Esophagus muscularis mucosa (tissue), 3 donors: ENCODE data around the gene SDS.

Source experiments
- POLR2A ChIP-seq: fragments of 450-650 bp; IDR thresholded peaks from one replicate; pipeline ENCODE4 v1.6.1; 2017; ENCODE audit warnings: antibody characterized with exemption, moderate library complexity, mild to moderate bottlenecking, low read depth
- TF ChIP-seq, protein P1 (sequence below), 3 experiments: fragments of 200-600 bp in 2 of 3; fragments of 450-650 bp in 1 of 3; sonication (generic) in 2 of 3; IDR thresholded peaks; one replicate each; pipeline ENCODE4 v1.5.1; 2017 to 2019; ENCODE audit warnings: antibody characterized with exemption in 3 of 3, mild to moderate bottlenecking in 2 of 3, moderate library complexity in 1 of 3

DNA sequence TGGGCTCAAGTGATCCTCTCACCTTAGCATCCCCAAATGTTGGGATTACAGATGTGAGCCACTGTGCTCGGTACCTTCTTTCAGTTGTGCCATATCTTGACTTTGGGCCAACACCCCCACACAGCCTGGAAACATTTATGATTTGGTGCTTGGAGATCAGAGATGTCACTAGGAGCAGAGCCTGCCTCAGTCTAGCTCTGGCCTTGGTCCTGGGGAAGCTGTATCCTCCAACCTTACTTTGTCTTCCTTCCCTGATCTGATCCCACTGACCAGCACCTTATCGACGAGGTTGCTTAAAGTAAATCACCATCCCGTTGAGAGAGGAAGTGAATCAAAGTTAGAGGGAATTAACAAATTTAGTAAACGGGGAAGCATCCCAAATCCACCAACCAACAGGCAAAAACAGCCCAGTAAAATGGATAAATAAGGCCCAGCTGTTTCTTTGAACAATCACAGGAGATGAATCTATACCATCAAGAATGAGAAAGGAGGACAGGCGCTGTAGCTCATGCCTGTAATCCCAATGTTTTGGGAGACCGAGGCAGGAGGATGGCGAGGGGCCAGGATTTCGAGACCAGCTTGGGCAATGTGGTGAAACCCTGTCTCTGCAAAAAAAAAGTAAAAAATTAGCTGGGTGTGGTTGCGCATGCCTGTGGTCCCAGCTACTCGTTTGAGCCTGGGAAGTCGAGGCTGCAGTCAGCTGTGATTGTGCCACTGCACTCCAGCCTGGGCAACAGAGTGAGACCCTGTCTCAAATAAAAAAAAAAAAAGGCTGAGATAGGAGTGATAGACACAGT lies 41.9 kb downstream of the SDS start:
- no peak for TF ChIP-seq POLR2A
- TF ChIP-seq, protein P1, sequence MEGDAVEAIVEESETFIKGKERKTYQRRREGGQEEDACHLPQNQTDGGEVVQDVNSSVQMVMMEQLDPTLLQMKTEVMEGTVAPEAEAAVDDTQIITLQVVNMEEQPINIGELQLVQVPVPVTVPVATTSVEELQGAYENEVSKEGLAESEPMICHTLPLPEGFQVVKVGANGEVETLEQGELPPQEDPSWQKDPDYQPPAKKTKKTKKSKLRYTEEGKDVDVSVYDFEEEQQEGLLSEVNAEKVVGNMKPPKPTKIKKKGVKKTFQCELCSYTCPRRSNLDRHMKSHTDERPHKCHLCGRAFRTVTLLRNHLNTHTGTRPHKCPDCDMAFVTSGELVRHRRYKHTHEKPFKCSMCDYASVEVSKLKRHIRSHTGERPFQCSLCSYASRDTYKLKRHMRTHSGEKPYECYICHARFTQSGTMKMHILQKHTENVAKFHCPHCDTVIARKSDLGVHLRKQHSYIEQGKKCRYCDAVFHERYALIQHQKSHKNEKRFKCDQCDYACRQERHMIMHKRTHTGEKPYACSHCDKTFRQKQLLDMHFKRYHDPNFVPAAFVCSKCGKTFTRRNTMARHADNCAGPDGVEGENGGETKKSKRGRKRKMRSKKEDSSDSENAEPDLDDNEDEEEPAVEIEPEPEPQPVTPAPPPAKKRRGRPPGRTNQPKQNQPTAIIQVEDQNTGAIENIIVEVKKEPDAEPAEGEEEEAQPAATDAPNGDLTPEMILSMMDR (IDR thresholded peaks at IDR 0.05), result no peak
